Breast epithelium (tissue), 3 donors: ENCODE results near the gene MYBPH.

Experiments
- POLR2A ChIP-seq: fragments of 450-650 bp; IDR thresholded peaks from one replicate; pipeline ENCODE4 v1.6.1; 2016; ENCODE audit warnings: antibody characterized with exemption, mild to moderate bottlenecking, moderate library complexity
- TF ChIP-seq, protein P1 (sequence below), 3 donors: fragments of 450-650 bp; IDR thresholded peaks; one replicate each; pipeline ENCODE4 v1.5.1; 2016 to 2017; ENCODE audit warnings: antibody characterized with exemption in 3 of 3, mild to moderate bottlenecking in 3 of 3, moderate library complexity in 3 of 3

DNA sequence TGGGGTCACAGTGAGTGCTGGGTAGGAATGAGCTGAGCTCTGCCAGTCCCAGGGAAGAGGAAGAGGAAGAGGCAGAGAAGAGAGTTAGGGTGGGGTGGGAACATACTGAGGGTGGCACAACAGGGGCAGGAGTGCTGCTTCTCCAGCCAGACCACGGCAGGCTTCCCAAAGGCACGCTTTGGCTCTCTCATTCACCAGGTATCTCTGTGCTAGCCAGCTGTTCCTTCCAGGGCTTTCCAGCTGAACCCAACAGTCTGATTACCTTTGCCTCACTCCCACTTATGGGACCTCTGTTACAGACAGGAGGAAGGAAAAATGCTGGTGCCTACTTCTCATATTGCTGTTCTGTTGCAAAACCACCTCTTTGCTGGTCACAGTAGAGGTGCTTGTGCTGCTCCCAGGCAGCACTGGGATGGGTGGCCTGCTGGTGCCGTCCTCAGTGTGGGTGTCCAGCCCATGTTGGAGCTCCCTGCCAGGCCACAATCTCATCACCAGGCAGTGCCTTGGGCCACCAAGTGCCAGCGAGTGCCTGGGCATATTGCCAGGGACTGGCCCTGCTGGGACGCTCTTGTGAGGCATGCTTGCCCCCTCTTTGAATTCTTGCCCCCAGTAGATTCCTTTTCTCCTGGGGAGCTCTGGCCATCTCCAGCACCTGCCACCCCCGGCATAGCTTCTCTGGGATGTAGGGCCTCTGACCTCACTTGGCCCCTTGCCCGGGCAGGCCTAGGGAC lies 46.0 kb downstream of the MYBPH start:
- TF ChIP-seq POLR2A, result no peak
- TF ChIP-seq, protein P1, sequence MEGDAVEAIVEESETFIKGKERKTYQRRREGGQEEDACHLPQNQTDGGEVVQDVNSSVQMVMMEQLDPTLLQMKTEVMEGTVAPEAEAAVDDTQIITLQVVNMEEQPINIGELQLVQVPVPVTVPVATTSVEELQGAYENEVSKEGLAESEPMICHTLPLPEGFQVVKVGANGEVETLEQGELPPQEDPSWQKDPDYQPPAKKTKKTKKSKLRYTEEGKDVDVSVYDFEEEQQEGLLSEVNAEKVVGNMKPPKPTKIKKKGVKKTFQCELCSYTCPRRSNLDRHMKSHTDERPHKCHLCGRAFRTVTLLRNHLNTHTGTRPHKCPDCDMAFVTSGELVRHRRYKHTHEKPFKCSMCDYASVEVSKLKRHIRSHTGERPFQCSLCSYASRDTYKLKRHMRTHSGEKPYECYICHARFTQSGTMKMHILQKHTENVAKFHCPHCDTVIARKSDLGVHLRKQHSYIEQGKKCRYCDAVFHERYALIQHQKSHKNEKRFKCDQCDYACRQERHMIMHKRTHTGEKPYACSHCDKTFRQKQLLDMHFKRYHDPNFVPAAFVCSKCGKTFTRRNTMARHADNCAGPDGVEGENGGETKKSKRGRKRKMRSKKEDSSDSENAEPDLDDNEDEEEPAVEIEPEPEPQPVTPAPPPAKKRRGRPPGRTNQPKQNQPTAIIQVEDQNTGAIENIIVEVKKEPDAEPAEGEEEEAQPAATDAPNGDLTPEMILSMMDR (IDR thresholded peaks at IDR 0.05), result no peak
